Endothelial cell of umbilical vein (primary cell): ENCODE results near the gene GRM7. TPM values are rescaled to one million over a fixed set of nuclear protein-coding genes. Genes with fewer than 3 reads are reported as not detected.

Experiments used
- BruUV-seq: library from RNA; stranded (reverse); fragments of 400-500 nt; replicated peaks from 2 replicates; lab custom pipeline; 2021; lab: Mats Ljungman, UMichigan
- CTCF ChIA-PET: fragments of 300-600, 350-600 bp; sonication (Branson Sonifier 250); formaldehyde crosslinking; loops from one replicate; lab custom pipeline; 2021; ENCODE audit warnings: antibody characterized with exemption, inconsistent platforms; lab: Charles Lee
- POLR2A ChIA-PET: fragments of 300-600, 350-600 bp; sonication (Branson Sonifier 250); formaldehyde crosslinking; loops from one replicate; lab custom pipeline; 2021; ENCODE audit warnings: antibody characterized with exemption, inconsistent platforms; lab: Charles Lee
- DNase-seq: peaks from one replicate; pipeline ENCODE4 v3.0.0-alpha.2; 2011; ENCODE audit warnings: low read depth, low spot score
- FAIRE-seq: peaks from 2 replicates; lab custom pipeline; 2011; peaks lifted over from hg19 to GRCh38; lab: Jason Lieb, UNC
- H2AFZ ChIP-seq: 2 replicates; pipeline ENCODE4 v1.6.0; 2012; ENCODE audit warnings: low read depth, low read length, control low read depth, inconsistent platforms
- H3K27ac ChIP-seq: 2 replicates; pipeline ENCODE4 v1.5.1; 2011; ENCODE audit warnings: low read depth, mild to moderate bottlenecking, control low read depth, low read length, moderate library complexity; ENCODE audit not compliant: insufficient read depth
- H3K27me3 ChIP-seq, 2 experiments: 2 replicates each; pipeline versions ENCODE4 v1.6.0 to v1.6.1; 2011; ENCODE audit warnings: low read length in 2 of 2, mixed read lengths in 1 of 2; ENCODE audit not compliant: control insufficient read depth in 2 of 2, insufficient read depth in 2 of 2
- H3K36me3 ChIP-seq, 2 experiments: 2 replicates in 1 of 2; 3 replicates in 1 of 2; pipeline ENCODE4 v1.5.1; 2011; ENCODE audit warnings: low read length in 2 of 2, mild to moderate bottlenecking in 1 of 2, moderate library complexity in 1 of 2; ENCODE audit not compliant: control insufficient read depth in 2 of 2, insufficient read depth in 2 of 2; ENCODE audit errors: extremely low read depth in 1 of 2
- H3K4me1 ChIP-seq: 3 replicates; pipeline ENCODE4 v1.5.1; 2011; ENCODE audit warnings: mild to moderate bottlenecking, low read length; ENCODE audit not compliant: control insufficient read depth, insufficient read depth; ENCODE audit errors: extremely low read depth
- H3K4me2 ChIP-seq: 2 replicates; pipeline ENCODE4 v1.6.1; 2011; ENCODE audit warnings: low read length, control low read depth, mixed read lengths; ENCODE audit not compliant: insufficient read depth
- H3K4me3 ChIP-seq, 3 experiments: fragments of 200-600 bp in 1 of 3; sonication (generic), shearing (Covaris generic) in 1 of 3; replicated peaks in 1 of 3; 2 replicates each; pipeline ENCODE4 v1.5.1; 2011 to 2016; ENCODE audit warnings: control low read depth in 3 of 3, low read length in 3 of 3, mild to moderate bottlenecking in 2 of 3, inconsistent platforms in 1 of 3, low read depth in 1 of 3, moderate library complexity in 1 of 3; ENCODE audit not compliant: insufficient read depth in 1 of 3
- H3K79me2 ChIP-seq: 2 replicates; pipeline ENCODE4 v1.6.0; 2012; ENCODE audit warnings: low read length, inconsistent platforms; ENCODE audit not compliant: control insufficient read depth, insufficient read depth
- H3K9ac ChIP-seq: replicated peaks from 2 replicates; pipeline ENCODE3; 2011; ENCODE audit warnings: low read length, control low read depth; ENCODE audit not compliant: insufficient read depth; ENCODE audit errors: extremely low read depth
- H3K9me1 ChIP-seq: replicated peaks from 3 replicates; pipeline ENCODE4 v1.6.0; 2011; ENCODE audit warnings: mild to moderate bottlenecking, low read length; ENCODE audit not compliant: control insufficient read depth, insufficient read depth; ENCODE audit errors: extremely low read depth
- H3K9me3 ChIP-seq: replicated peaks from 2 replicates; pipeline ENCODE4 v1.5.1; 2012; ENCODE audit warnings: low read length, inconsistent platforms; ENCODE audit not compliant: control insufficient read depth, insufficient read depth
- H4K20me1 ChIP-seq: replicated peaks from 2 replicates; pipeline ENCODE3; 2011; ENCODE audit warnings: mild to moderate bottlenecking, low read length; ENCODE audit not compliant: control insufficient read depth, insufficient read depth; ENCODE audit errors: extremely low read depth
- CTCF ChIP-seq, 2 donors: IDR thresholded peaks; 1 replicate in 1 of 2; 2 replicates in 1 of 2; pipeline ENCODE4 v1.5.1; 2011; ENCODE audit warnings: low read length in 2 of 2, mild to moderate bottlenecking in 2 of 2, moderate library complexity in 2 of 2, control low read depth in 1 of 2, inconsistent platforms in 1 of 2, low read depth in 1 of 2; ENCODE audit not compliant: insufficient read depth in 1 of 2; ENCODE audit errors: extremely low read depth in 1 of 2
- EZH2 ChIP-seq: IDR thresholded peaks from 2 replicates; pipeline ENCODE4 v1.6.1; 2012; ENCODE audit warnings: borderline replicate concordance, low read depth, mild to moderate bottlenecking, moderate library complexity, low read length, inconsistent platforms; ENCODE audit not compliant: severe bottlenecking
- FOS ChIP-seq: IDR thresholded peaks from 2 replicates; pipeline ENCODE4 v1.6.1; 2011; ENCODE audit warnings: mild to moderate bottlenecking, low read length, moderate library complexity, borderline replicate concordance; ENCODE audit not compliant: insufficient read depth
- GATA2 ChIP-seq: IDR thresholded peaks from 2 replicates; pipeline ENCODE4 v1.7.0; 2011; ENCODE audit warnings: low read depth, mild to moderate bottlenecking, moderate library complexity, mixed read lengths, low read length; ENCODE audit not compliant: insufficient read length, insufficient read depth
- JUN ChIP-seq: IDR thresholded peaks from 2 replicates; pipeline ENCODE4 v1.6.1; 2011; ENCODE audit warnings: borderline replicate concordance, low read depth; ENCODE audit not compliant: insufficient read length, insufficient read depth
- MAX ChIP-seq: IDR thresholded peaks from 2 replicates; pipeline ENCODE4 v1.6.1; 2011; ENCODE audit not compliant: insufficient read depth, insufficient read length
- MYC ChIP-seq: IDR thresholded peaks from one replicate; pipeline ENCODE4 v1.6.1; 2011; ENCODE audit warnings: mild to moderate bottlenecking, low read depth, low read length
- POLR2A ChIP-seq: IDR thresholded peaks from 2 replicates; pipeline ENCODE4 v1.6.1; 2012; ENCODE audit warnings: low read depth, mild to moderate bottlenecking, control low read depth, low read length
- POLR2AphosphoS5 ChIP-seq: IDR thresholded peaks from 2 replicates; pipeline ENCODE4 v1.6.1; 2012; ENCODE audit warnings: low read depth, mild to moderate bottlenecking, control low read depth, low read length, moderate library complexity; ENCODE audit not compliant: insufficient read depth
- dilution Hi-C: fragments of 300-500 bp; cut with MboI; formaldehyde crosslinking; loops from one replicate; pipeline ENCODE4 v1.15.0; 2019; ENCODE audit warnings: low sequenced_read_pairs; ENCODE audit not compliant: extremely low pct_ligation_motif_present
- intact Hi-C: fragments of 100-400 bp; cut with micrococcal nuclease; formaldehyde crosslinking; loops from one replicate; pipeline ENCODE4 v1.10.0; 2022
- polyA plus RNA-seq, 4 experiments: library from polyadenylated mRNA; depleted of rRNA in 3 of 4; stranded (reverse) in 3 of 4; unstranded in 1 of 4; fragments of >200 nt; gene quantifications; 2 replicates each; pipeline versions ENCODE4 v1.2.1 to v1.2.3, GENCODE V29; 2011 to 2012; ENCODE audit warnings: missing spikeins in 1 of 4
- total RNA-seq: library from RNA; stranded (reverse); gene quantifications from 2 replicates; pipeline ENCODE4 v1.2.3, GENCODE V29; 2021

GRM7 gene
- total and polyA plus RNA-seq, 2 donors (not counting 3 experiments of a cell fraction or from before 2014, with no cell fraction given): 0.12 TPM; not detected in 1

GRCh38 chr3:7788881-7789280 lies 928.0 kb downstream of the GRM7 start:
- H4K20me1 ChIP-seq: no peaks in the 10 kb centered on the region
- H2AFZ ChIP-seq: no peak overlapping the region
- no peak overlapping the region for H3K9ac ChIP-seq
- dilution Hi-C loops: no loop called here
- DNase-seq: peak; percentile 15
- H3K4me3 ChIP-seq: no peak overlapping the region
- no peaks in the 10 kb centered on the region for H3K9me1 ChIP-seq
- no peaks in the 10 kb centered on the region for H3K27me3 ChIP-seq
- no peak overlapping the region for H3K27ac ChIP-seq
- intact Hi-C loops: loop anchor here (5.0 kb wide), 1 partner anchor 82 kb away; no protein-coding TSS in a partner anchor
- H3K9me3 ChIP-seq: no peaks in the 10 kb centered on the region
- peak; percentile 46 for FAIRE-seq
- H3K36me3 ChIP-seq: no peaks in the 10 kb centered on the region
- no peak for TF ChIP-seq POLR2A
- peak; percentile 31 for TF ChIP-seq GATA2
- POLR2A ChIA-PET: no interaction called here
- CTCF ChIA-PET: interaction anchor here (1.6 kb wide), 1 partner anchor 11 kb away, joined by 5 read pairs; no protein-coding TSS in a partner anchor
- H3K79me2 ChIP-seq: no peaks in the 10 kb centered on the region
- BruUV-seq: no TSS peak
- no peak overlapping the region for H3K4me2 ChIP-seq
- H3K4me1 ChIP-seq: peaks cover 9% of the 10 kb centered on the region

- no TSS peak for BruUV-seq
- CTCF ChIA-PET: interaction anchor here (0.8 to 1.6 kb wide), 2 partner anchors 11 to 499 kb away, joined by 3 to 5 read pairs; no protein-coding TSS in a partner anchor
- no peaks in the 10 kb centered on the region for H3K27me3 ChIP-seq
- H3K27ac ChIP-seq: no peak overlapping the region
- H3K36me3 ChIP-seq: no peaks in the 10 kb centered on the region
- H3K9me1 ChIP-seq: no peaks in the 10 kb centered on the region
- TF ChIP-seq EZH2 (no peak), MAX (no peak), FOS (no peak), CTCF (IDR thresholded peaks at IDR 0.05; ENCODE audit: extremely low read depth in 1 of 2, insufficient read depth in 1 of 2, low read depth in 1 of 2, low read length in 2 of 2) (no peak), GATA2 (no peak), POLR2AphosphoS5 (no peak), JUN (no peak), MYC (no peak), POLR2A (no peak)
- no peaks in the 10 kb centered on the region for H4K20me1 ChIP-seq
- intact Hi-C loops (loop anchor here (5.0 kb wide), 1 partner anchor 82 kb away; no protein-coding TSS in a partner anchor), dilution Hi-C loops (no loop called here)
- H2AFZ ChIP-seq: no peak overlapping the region
- H3K9me3 ChIP-seq: no peaks in the 10 kb centered on the region
- peaks cover 9% of the 10 kb centered on the region for H3K4me1 ChIP-seq
- POLR2A ChIA-PET: no interaction called here
- no peak for DNase-seq
- no peak overlapping the region for H3K4me2 ChIP-seq
- H3K9ac ChIP-seq: no peak overlapping the region
- H3K4me3 ChIP-seq: no peak overlapping the region
- no peak for FAIRE-seq
- no peaks in the 10 kb centered on the region for H3K79me2 ChIP-seq
These were observed 928.4 kb downstream of the GRM7 start for GRCh38 chr3:7789324-7789723.
